Spleen (tissue), 11 donors: Measurements from ENCODE around the gene CAMTA1. TPM values are rescaled to one million over a fixed set of nuclear protein-coding genes. Genes with fewer than 3 reads are reported as not detected.

Experiments used
- DNase-seq: peaks from one replicate; pipeline ENCODE4 v3.0.0-alpha.2; 2020
- H3K27ac ChIP-seq, 8 donors: fragments of 200-600 bp; sonication (generic) in 7 of 8; 1 replicate in 4 of 8; 2 replicates in 4 of 8; pipeline versions ENCODE4 v1.5.0 to v1.8.0; 2016 to 2021; ENCODE audit warnings: inconsistent platforms in 4 of 8, mild to moderate bottlenecking in 4 of 8, moderate library complexity in 1 of 8
- H3K27me3 ChIP-seq, 7 donors: fragments of 200-600 bp; sonication (generic) in 6 of 7; replicated peaks in 1 of 7; 1 replicate in 4 of 7; 2 replicates in 3 of 7; pipeline versions ENCODE4 v1.5.0 to v1.8.0; 2016 to 2021; ENCODE audit warnings: inconsistent platforms in 3 of 7, mild to moderate bottlenecking in 1 of 7
- H3K36me3 ChIP-seq, 6 donors: fragments of 200-600 bp; sonication (generic) in 5 of 6; 1 replicate in 4 of 6; 2 replicates in 2 of 6; pipeline versions ENCODE4 v1.5.0 to v1.8.0; 2016 to 2021; ENCODE audit warnings: inconsistent platforms in 2 of 6
- H3K4me1 ChIP-seq, 6 donors: fragments of 200-600 bp; sonication (generic) in 5 of 6; 1 replicate in 3 of 6; 2 replicates in 3 of 6; pipeline versions ENCODE4 v1.5.0 to v1.8.0; 2016 to 2021; ENCODE audit warnings: inconsistent platforms in 3 of 6
- H3K4me3 ChIP-seq, 8 donors: fragments of 200-600 bp; sonication (generic) in 7 of 8; 1 replicate in 4 of 8; 2 replicates in 4 of 8; pipeline versions ENCODE4 v1.5.0 to v1.8.0; 2016 to 2021; ENCODE audit warnings: inconsistent platforms in 4 of 8, mild to moderate bottlenecking in 4 of 8, moderate library complexity in 2 of 8
- H3K9me3 ChIP-seq, 8 donors: fragments of 200-600 bp; sonication (generic) in 7 of 8; 1 replicate in 4 of 8; 2 replicates in 4 of 8; pipeline versions ENCODE4 v1.5.0 to v1.8.0; 2016 to 2021; ENCODE audit warnings: inconsistent platforms in 4 of 8
- CTCF ChIP-seq, 11 experiments: fragments of 200-600 bp in 7 of 11; fragments of 450-650 bp in 4 of 11; sonication (generic) in 4 of 11; IDR thresholded peaks in 8 of 11; conservative IDR thresholded peaks in 3 of 11; 1 replicate in 7 of 11; 2 replicates in 4 of 11; pipeline versions ENCODE4 v1.4.0 to v1.8.0; 2016 to 2021; ENCODE audit warnings: antibody characterized with exemption in 11 of 11, inconsistent platforms in 4 of 11, mild to moderate bottlenecking in 1 of 11
- POLR2A ChIP-seq, 3 donors: fragments of 450-650 bp; IDR thresholded peaks; one replicate each; pipeline ENCODE4 v1.5.1; 2017; ENCODE audit warnings: antibody characterized with exemption in 3 of 3, mild to moderate bottlenecking in 1 of 3
- POLR2AphosphoS5 ChIP-seq, 3 donors: sonication (generic); formaldehyde crosslinking; IDR thresholded peaks; one replicate each; pipeline ENCODE4 v1.5.1; 2017; ENCODE audit warnings: antibody characterized with exemption in 3 of 3
- WGBS, 5 donors: extraction: QIAGEN DNeasy Blood & Tissue Kit in 3 of 5; methylation state at CpG; one replicate each; pipeline versions ENCODE4 v1.1.5 to v1.1.7; 2013 to 2018; 5-methylcytosine and 5-hydroxymethylcytosine counted together
- intact Hi-C: fragments of 100-400 bp; cut with DNase I; formaldehyde crosslinking; loops from one replicate; pipeline ENCODE4 v1.15.0; 2023; ENCODE audit warnings: low total_unique reads
- polyA plus RNA-seq, 3 donors: library from polyadenylated mRNA; stranded (reverse); fragments of 200-250 nt; gene quantifications; one replicate each; pipeline ENCODE4 v1.2.1, GENCODE V29; 2013
- total RNA-seq, 7 donors: library from RNA; depleted of rRNA in 3 of 7; stranded (reverse); fragments of >200 nt in 3 of 7; fragmentation: NEBNext Ultra II Directional in 4 of 7; extraction: Animal tissue kit (Norgen Biotek cat#: 25700) in 4 of 7; gene quantifications; one replicate each; pipeline versions ENCODE4 v1.1.0 to v1.2.1, GENCODE V29; 2016 to 2021
- donor health status: healthy with polysubstance abuse.
- donor health status: DM: no; HTN: no; CAD: no; lungs with moderate emphysema.
- donor health status: DM: no; HTN: no; CAD: no.
- donor health status: Bipolar disorder and iron deficiency.
- donor health status: healthy.
- donor health status: DM: no; HTN: no; CAD: no.
- donor health status: DM: yes; HTN: yes; CAD: no.

CAMTA1 gene
- total and polyA plus RNA-seq, 10 donors = 53.0 to 106 (median 77.3) TPM

- Histone ChIP-seq H3K27me3 (peaks cover 0 to 53% (median 0%) of the 10 kb centered on the region in 7 donors), H3K36me3 (no peaks in the 10 kb centered on the region), H3K4me3 (no peak overlapping the region), H3K4me1 (peaks cover 0 to 10% (median under 1%) of the 10 kb centered on the region in 6 donors), H3K9me3 (no peaks in the 10 kb centered on the region), H3K27ac (no peak overlapping the region)
- no peak for DNase-seq
- TF ChIP-seq CTCF (IDR thresholded peaks at IDR 0.05 in 8 of 11, conservative IDR thresholded peaks at IDR 0.05 in 3 of 11) (no peak), POLR2AphosphoS5 (IDR thresholded peaks at IDR 0.05) (no peak), POLR2A (IDR thresholded peaks at IDR 0.05) (no peak)
- intact Hi-C loops = no loop called here
- 83 to 96% (median 90%) methylated on average over 6 to 10 of the region's 10 CpGs for WGBS, 5 donors
Observed at GRCh38 chr1:7485086-7485780, 700.0 kb downstream of the CAMTA1 start.

GRCh38 chr1:7485826-7486225 is 700.6 kb downstream of the CAMTA1 start:
- TF ChIP-seq POLR2A (IDR thresholded peaks at IDR 0.05) (no peak), POLR2AphosphoS5 (IDR thresholded peaks at IDR 0.05) (no peak), CTCF (IDR thresholded peaks at IDR 0.05 in 8 of 11, conservative IDR thresholded peaks at IDR 0.05 in 3 of 11) (no peak)
- Histone ChIP-seq H3K4me1 (peaks cover 0 to 16% (median 3%) of the 10 kb centered on the region in 6 donors), H3K4me3 (no peak overlapping the region), H3K27me3 (peaks cover 0 to 53% (median 0%) of the 10 kb centered on the region in 7 donors), H3K27ac (no peak overlapping the region), H3K9me3 (no peaks in the 10 kb centered on the region), H3K36me3 (no peaks in the 10 kb centered on the region)
- WGBS, 5 donors = 85 to 97% (median 92%) methylated on average over 6 of the region's 6 CpGs
- intact Hi-C loops = no loop called here
- DNase-seq = no peak

GRCh38 chr1:7487766-7488474 is 702.7 kb downstream of the CAMTA1 start:
- no peak for DNase-seq
- H3K27me3 ChIP-seq = peaks cover 0 to 44% (median 0%) of the 10 kb centered on the region in 7 donors
- intact Hi-C loops = no loop called here
- H3K36me3 ChIP-seq = no peaks in the 10 kb centered on the region
- WGBS, 5 donors = 75 to 85% (median 82%) methylated on average over 8 of the region's 8 CpGs
- TF ChIP-seq POLR2A (IDR thresholded peaks at IDR 0.05) (no peak), POLR2AphosphoS5 (IDR thresholded peaks at IDR 0.05) (peak in 1 of 3 donors; percentile 44)
- peak overlapping the region in 1 of 8 donors; percentile 28 for H3K27ac ChIP-seq
- H3K4me3 ChIP-seq = no peak overlapping the region
- H3K9me3 ChIP-seq = no peaks in the 10 kb centered on the region
- peaks cover 0 to 21% (median 6%) of the 10 kb centered on the region in 6 donors for H3K4me1 ChIP-seq

- Histone ChIP-seq H3K9me3 (no peaks in the 10 kb centered on the region), H3K27ac (peak overlapping the region in 1 of 8 donors; percentile 28), H3K4me1 (peaks cover 0 to 19% (median 6%) of the 10 kb centered on the region in 6 donors), H3K36me3 (no peaks in the 10 kb centered on the region), H3K27me3 (peaks cover 0 to 39% (median 0%) of the 10 kb centered on the region in 7 donors), H3K4me3 (no peak overlapping the region)
- WGBS, 5 donors = 86 to 100% (median 91%) methylated on average over 1 of the region's 1 CpG
- intact Hi-C loops = no loop called here
- no peak for DNase-seq
- TF ChIP-seq POLR2A (IDR thresholded peaks at IDR 0.05) (no peak), CTCF (IDR thresholded peaks at IDR 0.05 in 8 of 11, conservative IDR thresholded peaks at IDR 0.05 in 3 of 11) (no peak), POLR2AphosphoS5 (IDR thresholded peaks at IDR 0.05) (no peak)
Observed at GRCh38 chr1:7488475-7488842, 703.2 kb downstream of the CAMTA1 start.
